ENCODE measurements around the gene MAPRE3. TPM values are rescaled to one million over a fixed set of nuclear protein-coding genes. Genes with fewer than 3 reads are reported as not detected.

MAPRE3 gene
- total RNA-seq, 4 donors from 2014 or later, result 23.8 to 63.6 (median 35.7) TPM

DNA sequence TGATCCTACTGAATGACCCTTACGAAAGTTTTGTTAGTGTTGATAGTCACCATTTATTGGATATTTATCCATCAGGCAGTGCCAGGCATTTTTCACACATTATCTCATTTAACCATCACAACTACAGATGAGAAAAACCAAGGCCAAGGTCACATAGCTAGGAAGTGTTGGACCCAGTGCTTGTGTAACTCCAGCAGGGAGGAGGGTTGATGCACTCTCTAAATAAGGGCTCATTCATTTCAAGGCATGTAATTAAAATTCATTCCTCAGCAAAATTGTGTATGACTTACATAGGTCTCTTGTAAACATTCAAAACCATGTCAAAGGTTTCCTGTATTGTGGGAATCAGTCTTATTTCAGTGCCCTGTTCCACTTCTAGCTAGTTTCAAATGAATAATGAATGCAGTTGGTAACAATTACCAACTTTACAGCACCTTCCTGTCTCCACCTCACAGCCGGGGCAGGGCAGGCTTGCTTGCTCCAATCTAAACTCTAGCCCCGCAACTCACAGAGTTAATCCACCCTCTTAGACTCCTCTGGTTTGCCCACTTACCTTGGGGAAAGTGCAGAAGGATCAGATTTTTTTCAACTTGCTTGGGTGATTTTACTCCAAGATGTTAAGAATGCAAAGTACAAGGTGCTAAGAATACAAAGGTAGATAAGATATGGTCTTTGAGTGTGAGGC, 5.8 kb upstream of the MAPRE3 start:
- no peak for TF ChIP-seq POLR2A (IDR thresholded peaks at IDR 0.05)
- no peak for TF ChIP-seq CTCF (IDR thresholded peaks at IDR 0.05)
- 50 to 74% methylated on average over 3 of the region's 3 CpGs for WGBS, 2 donors
- H3K4me3 ChIP-seq (ENCODE audit: low read depth, poor library complexity, severe bottlenecking), result no peak overlapping the region
- intact Hi-C loops (cut with DNase I; ENCODE audit: low total_unique reads), result loop anchor here (5.0 kb wide), 1 partner anchor 53 kb away; no protein-coding TSS in a partner anchor
- DNase-seq (ENCODE audit: low spot score in 2 of 2), result peak in 1 of 2 donors; percentile 9

- intact Hi-C loops (cut with DNase I; ENCODE audit: low total_unique reads), result no loop called here
- 78 to 82% methylated on average over 3 of the region's 3 CpGs for WGBS, 2 donors
- no peak for TF ChIP-seq CTCF (IDR thresholded peaks at IDR 0.05)
- no peak for TF ChIP-seq POLR2A (IDR thresholded peaks at IDR 0.05)
- H3K4me3 ChIP-seq (ENCODE audit: low read depth, poor library complexity, severe bottlenecking), result no peak overlapping the region
- DNase-seq (ENCODE audit: low spot score in 2 of 2), result no peak
Observed at GRCh38 chr2:26968001-26968400, 2.4 kb upstream of the MAPRE3 start.

DNA sequence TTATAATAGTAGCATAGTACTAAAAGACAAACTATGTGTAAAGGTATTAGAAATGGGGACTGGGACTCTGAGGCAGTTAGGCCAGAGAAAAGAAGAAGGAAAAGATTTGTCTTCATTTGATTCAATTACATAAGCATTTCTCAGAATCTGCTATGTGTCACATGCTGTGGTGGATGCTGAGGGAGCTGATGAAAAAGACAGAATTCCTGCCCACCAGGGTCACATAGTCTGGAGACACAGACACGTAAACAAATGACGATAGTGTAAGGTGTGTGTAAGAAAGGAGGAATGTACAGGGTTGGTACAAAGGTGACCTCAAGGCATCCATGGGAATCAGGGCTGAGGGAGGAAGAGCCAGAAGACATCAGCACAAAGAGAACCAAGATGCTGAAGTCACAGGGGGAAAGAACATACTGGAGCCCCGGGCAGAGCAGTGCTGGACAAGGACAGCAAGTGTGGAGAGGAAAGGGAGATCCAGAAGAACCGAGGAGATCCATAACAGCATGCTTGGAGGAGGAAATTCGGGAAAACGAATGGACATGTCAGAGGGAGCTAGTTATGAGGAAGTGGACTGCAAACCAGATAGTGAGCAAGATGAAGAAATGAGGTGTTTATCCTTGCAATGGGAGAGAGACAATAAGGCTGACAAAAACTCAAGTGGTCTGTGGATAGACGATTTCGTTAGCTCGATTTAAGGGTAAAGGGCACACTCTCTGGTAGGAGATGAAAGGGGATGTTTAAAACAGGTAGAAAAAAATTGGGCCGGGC, 1.2 kb upstream of the MAPRE3 start:
- TF ChIP-seq POLR2A (IDR thresholded peaks at IDR 0.05) (no peak), CTCF (IDR thresholded peaks at IDR 0.05) (no peak)
- intact Hi-C loops (cut with DNase I; ENCODE audit: low total_unique reads), result no loop called here
- WGBS, 2 donors, result 70 to 83% methylated on average over 10 of the region's 10 CpGs
- peak in 1 of 2 donors; percentile 31 for DNase-seq (ENCODE audit: low spot score in 2 of 2)
- H3K4me3 ChIP-seq (ENCODE audit: low read depth, poor library complexity, severe bottlenecking), result no peak overlapping the region

DNA sequence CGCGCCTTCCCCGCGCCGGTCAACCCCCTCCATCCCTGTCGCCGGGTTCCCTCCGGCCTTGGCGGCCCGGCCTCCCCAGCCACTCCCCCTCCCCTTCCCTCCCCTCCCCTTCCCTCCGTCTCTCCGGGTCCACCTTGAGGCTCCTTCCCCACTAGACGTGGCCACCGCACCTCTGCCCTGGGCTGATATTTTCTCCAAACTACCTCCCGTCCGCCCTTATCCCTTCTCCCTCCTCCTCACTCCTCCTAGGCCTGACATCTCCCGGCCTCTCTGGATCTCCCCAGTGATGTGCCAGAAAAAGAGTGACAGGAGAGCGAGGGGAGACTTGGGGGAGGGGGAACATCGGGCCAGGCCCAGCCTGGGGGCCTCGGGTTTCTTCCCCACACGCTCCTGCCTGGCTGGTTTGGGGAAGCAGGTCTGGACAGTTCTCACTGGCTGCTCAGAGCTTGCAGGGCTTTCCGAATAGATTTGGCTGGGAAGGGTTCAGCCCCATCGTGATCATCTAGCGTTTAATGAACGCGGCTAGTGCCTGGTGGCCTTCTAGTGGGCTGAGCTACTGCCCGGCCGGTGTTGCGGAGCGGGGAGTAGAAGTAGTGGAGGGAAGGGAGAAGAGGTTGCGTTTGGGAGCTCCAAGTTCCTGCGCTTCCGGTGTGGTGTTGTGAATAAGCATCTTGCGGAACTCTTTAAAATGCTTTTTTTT, 641 bp downstream of the MAPRE3 start:
- TF ChIP-seq POLR2A (IDR thresholded peaks at IDR 0.05) (no peak), CTCF (IDR thresholded peaks at IDR 0.05) (no peak)
- intact Hi-C loops (cut with DNase I; ENCODE audit: low total_unique reads), result loop anchor here (5.0 kb wide), 1 partner anchor 106 kb away; the partner anchor contains the start of gene EMILIN1
- WGBS, 2 donors, result 5 to 14% methylated on average over 25 to 32 of the region's 34 CpGs
- DNase-seq (ENCODE audit: low spot score in 2 of 2), result peak in 1 of 2 donors; percentile 82
- peak overlapping the region; percentile 49 for H3K4me3 ChIP-seq (ENCODE audit: low read depth, poor library complexity, severe bottlenecking)

- WGBS, 2 donors, result 34 to 41% methylated on average over 9 of the region's 9 CpGs
- intact Hi-C loops (cut with DNase I; ENCODE audit: low total_unique reads), result loop anchor here (5.0 kb wide), 1 partner anchor 105 kb away; the partner anchor contains the start of gene EMILIN1
- TF ChIP-seq POLR2A (IDR thresholded peaks at IDR 0.05), result no peak
- TF ChIP-seq CTCF (IDR thresholded peaks at IDR 0.05), result no peak
- H3K4me3 ChIP-seq (ENCODE audit: low read depth, poor library complexity, severe bottlenecking), result no peak overlapping the region
- peak in 1 of 2 donors; percentile 73 for DNase-seq (ENCODE audit: low spot score in 2 of 2)
Observed at GRCh38 chr2:26971911-26972786, 1.7 kb downstream of the MAPRE3 start.
